HUES6 (cell line): Measurements from ENCODE around the gene RGS12.

Source experiments
- H3K27ac ChIP-seq: 2 replicates; pipeline ENCODE4 v1.7.0; 2013; ENCODE audit warnings: low read depth, mild to moderate bottlenecking, low read length, inconsistent platforms
- H3K27me3 ChIP-seq: 2 replicates; pipeline ENCODE4 v1.6.1; 2013; ENCODE audit warnings: low read length; ENCODE audit not compliant: control insufficient read depth, insufficient read depth
- H3K36me3 ChIP-seq: 2 replicates; pipeline ENCODE4 v1.6.1; 2013; ENCODE audit warnings: low read length; ENCODE audit not compliant: control insufficient read depth, insufficient read depth
- H3K4me1 ChIP-seq: 2 replicates; pipeline ENCODE4 v1.6.1; 2013; ENCODE audit warnings: low read length; ENCODE audit not compliant: control insufficient read depth, insufficient read depth
- H3K4me3 ChIP-seq: 2 replicates; pipeline ENCODE4 v1.5.1; 2013; ENCODE audit warnings: low read depth, low read length
- H3K9ac ChIP-seq: one replicate; pipeline ENCODE4 v1.6.1; 2013; ENCODE audit warnings: mild to moderate bottlenecking, low read length
- H3K9me3 ChIP-seq: 2 replicates; pipeline ENCODE4 v1.6.1; 2013; ENCODE audit warnings: low read depth, low read length; ENCODE audit not compliant: control insufficient read depth, insufficient read depth

The RGS12 gene

GRCh38 chr4:3292571-3293400 is at the start of gene RGS12:
Gene RGS12, plus strand, starts transcription at chr4:3293021. Its CDS starts 23,150 bp downstream, at chr4:3316171.
- Histone ChIP-seq H3K27ac (peak within 1 kb of the TSS; percentile 62; the same call in 1 of the 2 replicates), H3K36me3 (0 out of 2 replicates have a peak, but pooled peaks cover 2% of the 10 kb centered on the region), H3K4me3 (peak within 1 kb of the TSS; percentile 97), H3K9ac (peak within 1 kb of the TSS; percentile 90), H3K4me1 (peaks cover 20% of the 10 kb centered on the region), H3K27me3 (peaks cover 16% of the 10 kb centered on the region), H3K9me3 (no peaks in the 10 kb centered on the region)

- no peak overlapping the region for H3K27ac ChIP-seq
- H3K9ac ChIP-seq: no peak overlapping the region
- H3K4me3 ChIP-seq: no peak overlapping the region
- no peaks in the 10 kb centered on the region for H3K9me3 ChIP-seq
- H3K36me3 ChIP-seq: peaks cover 52% of the 10 kb centered on the region
- H3K4me1 ChIP-seq: peaks cover 7% of the 10 kb centered on the region; the same call in 1 of the 2 replicates
- peaks cover 2% of the 10 kb centered on the region; the same call in 1 of the 2 replicates for H3K27me3 ChIP-seq
Observed at GRCh38 chr4:3243136-3243780, 49.6 kb upstream of the RGS12 start.

- Histone ChIP-seq H3K27me3 (no peaks in the 10 kb centered on the region), H3K9me3 (no peaks in the 10 kb centered on the region), H3K4me1 (peaks cover 6% of the 10 kb centered on the region; the same call in 1 of the 2 replicates), H3K27ac (no peak overlapping the region), H3K36me3 (peaks cover 45% of the 10 kb centered on the region), H3K9ac (no peak overlapping the region), H3K4me3 (no peak overlapping the region)
Observed at GRCh38 chr4:3244002-3244401, 48.8 kb upstream of the RGS12 start.

GRCh38 chr4:3244747-3245146 is 48.1 kb upstream of the RGS12 start:
- H3K4me3 ChIP-seq: no peak overlapping the region
- no peaks in the 10 kb centered on the region for H3K27me3 ChIP-seq
- peaks cover 6% of the 10 kb centered on the region; the same call in 1 of the 2 replicates for H3K4me1 ChIP-seq
- H3K9ac ChIP-seq: no peak overlapping the region
- no peaks in the 10 kb centered on the region for H3K9me3 ChIP-seq
- peaks cover 38% of the 10 kb centered on the region for H3K36me3 ChIP-seq
- H3K27ac ChIP-seq: no peak overlapping the region

GRCh38 chr4:3245676-3246075 is 47.1 kb upstream of the RGS12 start:
- no peaks in the 10 kb centered on the region for H3K9me3 ChIP-seq
- no peaks in the 10 kb centered on the region for H3K27me3 ChIP-seq
- peaks cover 29% of the 10 kb centered on the region for H3K36me3 ChIP-seq
- peaks cover 10% of the 10 kb centered on the region for H3K4me1 ChIP-seq
- no peak overlapping the region for H3K4me3 ChIP-seq
- H3K9ac ChIP-seq: no peak overlapping the region
- H3K27ac ChIP-seq: no peak overlapping the region

GRCh38 chr4:3246458-3247398 is 46.1 kb upstream of the RGS12 start:
- Histone ChIP-seq H3K9ac (no peak overlapping the region), H3K27me3 (no peaks in the 10 kb centered on the region), H3K36me3 (peaks cover 19% of the 10 kb centered on the region), H3K9me3 (no peaks in the 10 kb centered on the region), H3K27ac (no peak overlapping the region), H3K4me1 (peaks cover 12% of the 10 kb centered on the region), H3K4me3 (no peak overlapping the region)

GRCh38 chr4:3247399-3248177 is 45.2 kb upstream of the RGS12 start:
- Histone ChIP-seq H3K27me3 (no peaks in the 10 kb centered on the region), H3K27ac (no peak overlapping the region), H3K9ac (no peak overlapping the region), H3K4me1 (peaks cover 12% of the 10 kb centered on the region), H3K4me3 (no peak overlapping the region), H3K9me3 (no peaks in the 10 kb centered on the region), H3K36me3 (peaks cover 11% of the 10 kb centered on the region; the same call in 1 of the 2 replicates)

- Histone ChIP-seq H3K27ac (no peak overlapping the region), H3K36me3 (peaks cover 6% of the 10 kb centered on the region; the same call in 1 of the 2 replicates), H3K27me3 (no peaks in the 10 kb centered on the region), H3K4me3 (no peak overlapping the region), H3K4me1 (peaks cover 12% of the 10 kb centered on the region), H3K9me3 (no peaks in the 10 kb centered on the region), H3K9ac (no peak overlapping the region)
Observed at GRCh38 chr4:3248178-3248480, 44.7 kb upstream of the RGS12 start.

GRCh38 chr4:3248811-3249661 is 43.8 kb upstream of the RGS12 start, which contains the start of gene MSANTD1:
Gene MSANTD1, plus strand, starts transcription at chr4:3249159. Its CDS starts 64 bp downstream, at chr4:3249223.
- no peak within 1 kb of the TSS for H3K4me3 ChIP-seq
- H3K9me3 ChIP-seq: no peaks in the 10 kb centered on the region
- H3K27me3 ChIP-seq: no peaks in the 10 kb centered on the region
- no peak within 1 kb of the TSS for H3K27ac ChIP-seq
- no peak within 1 kb of the TSS for H3K9ac ChIP-seq
- no peaks in the 10 kb centered on the region for H3K36me3 ChIP-seq
- H3K4me1 ChIP-seq: peaks cover 12% of the 10 kb centered on the region
